ENCODE results near the gene CELF3.

- TF ChIP-seq PKNOX1 (IDR thresholded peaks at IDR 0.05), result no peak
- no peak for TF ChIP-seq FOXK2 (IDR thresholded peaks at IDR 0.05)
- no peak for TF ChIP-seq CTBP1 (IDR thresholded peaks at IDR 0.05; ENCODE audit: borderline replicate concordance)
- no peak for TF ChIP-seq HDGF (IDR thresholded peaks at IDR 0.05; ENCODE audit: borderline replicate concordance)
- no peak for TF ChIP-seq SP1 (IDR thresholded peaks at IDR 0.05)
- no peak for TF ChIP-seq ZNF384 (IDR thresholded peaks at IDR 0.05)
- TF ChIP-seq NFRKB (IDR thresholded peaks at IDR 0.05), result no peak
- TF ChIP-seq FOXM1 (IDR thresholded peaks at IDR 0.05; ENCODE audit: borderline replicate concordance), result no peak
- TF ChIP-seq SUZ12 (IDR thresholded peaks at IDR 0.05), result no peak
- no peak for TF ChIP-seq LEF1 (IDR thresholded peaks at IDR 0.05; ENCODE audit: borderline replicate concordance)
- no peak for TF ChIP-seq BHLHE40 (IDR thresholded peaks at IDR 0.05; ENCODE audit: borderline replicate concordance)
- no peak for TF ChIP-seq ARNT (IDR thresholded peaks at IDR 0.05)
- no peak for TF ChIP-seq L3MBTL2 (conservative IDR thresholded peaks at IDR 0.05)
- TF ChIP-seq TARDBP (IDR thresholded peaks at IDR 0.05), result no peak
Measured at GRCh38 chr1:151711951-151712350, 4.7 kb downstream of the CELF3 start.
